ENCODE data around the gene EMX2. TPM values are rescaled to one million over a fixed set of nuclear protein-coding genes. Genes with fewer than 3 reads are reported as not detected.
"Not testable (repeated sequence)": the region's sequence is repeated elsewhere in the genome, so short reads cannot be mapped to it uniquely, and the experiment has no call there.

Gene EMX2
- not detected in 2 replicates for total RNA-seq (2014; rRNA removed; shearing (Covaris generic))

DNA sequence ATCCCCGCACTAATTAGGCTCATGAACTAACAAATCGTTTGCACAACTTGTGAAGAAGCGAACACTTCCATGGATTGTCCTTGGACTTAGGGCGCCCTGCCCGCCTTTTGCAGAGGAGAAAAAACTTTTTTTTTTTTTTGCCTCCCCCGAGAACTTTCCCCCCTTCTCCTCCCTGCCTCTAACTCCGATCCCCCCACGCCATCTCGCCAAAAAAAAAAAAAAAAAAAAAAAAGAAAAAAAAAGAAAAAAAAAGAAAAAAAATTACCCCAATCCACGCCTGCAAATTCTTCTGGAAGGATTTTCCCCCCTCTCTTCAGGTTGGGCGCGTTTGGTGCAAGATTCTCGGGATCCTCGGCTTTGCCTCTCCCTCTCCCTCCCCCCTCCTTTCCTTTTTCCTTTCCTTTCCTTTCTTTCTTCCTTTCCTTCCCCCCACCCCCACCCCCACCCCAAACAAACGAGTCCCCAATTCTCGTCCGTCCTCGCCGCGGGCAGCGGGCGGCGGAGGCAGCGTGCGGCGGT is at the start of gene EMX2:
EMX2 (plus strand) TSS at position 41 of the 519 bp plus-strand sequence. CDS start 522 bp downstream, outside the sequence.
- DNase-seq (ENCODE audit: low spot score): no peak

- DNase-seq (ENCODE audit: low spot score): no peak
Measured at GRCh38 chr10:117496031-117496430, 46.5 kb upstream of the EMX2 start.

DNA sequence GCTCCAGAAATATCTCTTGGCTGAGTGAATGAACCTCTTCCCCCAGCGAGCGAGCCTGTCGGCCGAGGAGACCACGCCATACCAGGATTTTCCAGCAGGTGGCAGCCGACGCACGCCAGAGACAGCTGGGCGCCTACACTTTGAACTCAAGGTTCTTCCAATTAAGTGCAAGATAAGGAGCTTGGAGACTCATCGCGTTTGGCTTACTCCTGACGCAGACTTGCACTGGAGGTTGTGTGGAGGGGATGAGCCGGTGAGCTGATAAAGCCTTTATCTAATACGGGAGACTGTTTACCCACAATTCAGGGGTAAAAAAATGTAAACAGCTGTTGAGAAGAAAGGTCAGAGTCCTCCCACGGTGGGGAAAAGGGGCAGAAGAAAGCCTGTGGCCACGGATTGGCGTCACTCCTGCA is 45.9 kb upstream of the EMX2 start:
- peak; percentile 77 for DNase-seq (ENCODE audit: low spot score)

- DNase-seq (ENCODE audit: low spot score): no peak
Measured at GRCh38 chr10:117497736-117498135, 44.8 kb upstream of the EMX2 start.

DNA sequence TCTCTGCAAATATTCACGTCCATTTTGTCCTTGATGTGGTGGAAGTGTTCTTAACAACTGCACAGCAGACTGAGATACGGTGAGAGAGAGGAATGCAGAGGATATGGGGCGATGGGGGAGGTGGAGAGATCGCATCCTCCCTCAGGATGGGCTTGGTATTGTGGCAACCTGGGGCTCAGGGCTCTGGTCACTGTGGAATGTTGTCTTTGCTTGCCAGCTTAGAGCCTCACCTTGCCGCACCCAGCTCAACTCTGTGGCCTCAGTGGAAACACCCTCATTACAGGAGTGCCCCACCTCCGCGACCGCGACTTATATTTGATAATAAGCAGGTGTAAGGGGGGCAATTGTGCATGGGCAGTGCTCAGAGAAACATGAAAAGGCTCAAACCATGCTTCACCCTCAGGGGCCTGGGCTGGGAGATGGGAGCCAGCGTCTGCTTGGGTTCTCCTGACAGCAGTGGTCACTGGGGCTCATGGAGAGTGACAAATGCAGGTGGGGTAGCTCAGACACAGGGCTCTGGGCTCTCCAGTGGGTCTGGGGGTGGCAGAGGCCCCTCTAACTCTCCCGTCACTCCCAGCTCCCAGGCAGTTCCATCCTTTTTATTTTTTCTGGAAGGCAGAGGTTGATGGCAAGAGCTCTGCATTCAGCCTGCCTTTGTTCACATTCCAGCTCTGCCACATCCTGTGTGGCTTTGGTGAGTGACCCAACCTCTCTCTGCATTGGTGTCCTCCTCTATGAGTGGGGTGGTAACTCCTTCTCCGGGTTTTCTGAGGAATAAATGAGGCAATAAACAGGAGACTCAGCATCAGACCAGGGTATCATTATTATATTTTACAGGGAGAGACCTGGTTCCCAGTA is 43.1 kb upstream of the EMX2 start:
- no peak for DNase-seq (ENCODE audit: low spot score)

- DNase-seq (ENCODE audit: low spot score): no peak
Measured at GRCh38 chr10:117500456-117500855, 42.1 kb upstream of the EMX2 start.

DNA sequence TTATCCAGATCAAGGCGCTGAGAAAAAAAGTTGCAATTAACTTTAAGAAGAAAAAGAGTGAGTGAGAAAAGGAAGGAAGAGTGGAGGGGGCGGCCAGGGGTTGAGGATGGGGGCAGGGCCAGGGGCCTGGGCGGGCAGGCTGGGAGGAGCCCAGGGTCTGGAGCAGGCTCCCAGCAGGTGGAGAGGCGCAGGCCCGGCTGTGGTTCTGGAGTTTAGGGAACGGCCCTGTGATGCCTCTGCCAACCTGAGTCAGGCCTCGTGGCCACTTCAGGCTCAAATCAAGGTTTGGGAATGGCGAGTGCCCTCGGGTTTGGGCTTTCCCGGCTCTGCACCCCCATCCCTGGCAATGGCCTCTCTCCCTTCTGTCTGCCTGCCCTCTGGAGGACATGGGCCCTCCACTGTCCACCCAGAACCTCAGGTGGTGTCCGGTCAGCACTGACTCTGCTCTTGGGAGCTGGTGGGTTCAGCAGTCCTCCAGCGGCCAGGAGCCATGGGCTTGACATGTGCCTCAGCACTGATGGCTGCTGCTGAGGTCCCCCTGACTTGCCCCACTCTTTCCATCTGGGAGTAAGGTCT is 41.0 kb upstream of the EMX2 start:
- DNase-seq (ENCODE audit: low spot score): no peak

GRCh38 chr10:117502421-117503243 is 39.9 kb upstream of the EMX2 start:
- DNase-seq (ENCODE audit: low spot score): no peak

DNA sequence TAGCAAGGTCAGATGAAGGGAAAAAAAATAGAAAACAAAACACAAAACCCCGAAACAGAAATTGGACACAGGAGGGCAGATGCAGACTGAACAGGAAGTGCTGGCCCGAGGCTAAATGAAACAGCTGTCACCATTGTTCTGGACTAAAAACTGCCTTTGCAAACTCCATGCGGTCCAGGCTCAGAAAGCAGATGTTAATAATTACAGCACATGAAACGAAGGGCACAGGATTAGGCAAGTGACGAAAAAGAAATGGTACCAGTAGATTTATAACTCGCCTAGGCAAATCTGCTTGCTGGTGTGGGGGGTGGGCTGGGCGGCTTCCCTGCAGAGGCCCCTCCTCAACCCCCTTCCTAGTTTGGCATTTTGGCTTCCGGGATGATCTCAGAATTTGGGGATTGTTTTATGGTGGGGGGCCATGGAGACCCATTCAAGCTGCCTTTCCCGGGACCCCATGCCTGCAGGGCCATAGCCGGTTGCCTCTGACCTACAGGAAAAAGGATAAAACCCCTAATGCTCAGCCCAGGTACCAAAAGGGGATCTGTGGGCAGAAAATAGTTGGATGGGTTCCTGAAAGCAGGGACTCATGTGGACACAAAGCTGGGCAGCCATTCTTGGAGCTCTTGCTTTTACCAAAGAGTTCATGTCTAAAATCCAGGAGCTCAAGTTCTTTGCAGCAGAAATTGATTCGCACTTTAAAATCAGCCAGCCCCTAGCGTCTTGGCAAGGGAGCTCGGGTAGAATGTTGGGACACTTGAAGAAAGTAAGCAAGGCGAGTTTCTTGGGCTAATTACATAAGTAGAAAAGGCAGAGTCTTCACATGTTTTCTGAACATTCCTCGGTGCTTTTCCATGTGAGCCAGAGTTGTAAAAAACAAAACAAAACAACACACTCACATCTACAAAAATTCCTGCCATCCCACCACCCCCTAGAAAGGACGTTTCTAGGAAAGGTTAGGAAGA is 39.0 kb upstream of the EMX2 start:
- peak; percentile 30 for DNase-seq (ENCODE audit: low spot score)

DNA sequence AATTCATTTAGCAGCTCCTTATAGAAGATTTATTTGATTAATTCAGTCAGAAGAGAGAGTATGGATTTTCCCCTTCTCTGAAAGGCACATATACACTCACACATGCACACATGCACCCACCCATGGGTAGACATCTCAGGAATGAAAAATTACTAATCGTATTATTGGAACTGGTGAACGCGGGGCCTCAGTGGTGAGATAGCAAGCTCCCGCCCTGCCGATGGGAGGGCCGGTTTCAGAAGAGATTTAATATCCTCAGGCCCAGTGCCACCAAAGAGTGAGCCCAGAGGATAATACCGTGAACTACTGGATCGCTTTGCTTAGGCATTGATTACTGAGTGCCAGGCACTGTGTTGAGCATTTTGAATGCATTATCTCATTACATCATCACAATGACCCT is 38.0 kb upstream of the EMX2 start:
- no peak for DNase-seq (ENCODE audit: low spot score)

GRCh38 chr10:117507081-117507480 is 35.5 kb upstream of the EMX2 start:
- DNase-seq (ENCODE audit: low spot score): not testable (repeated sequence)

- no peak for DNase-seq (ENCODE audit: low spot score)
Measured at GRCh38 chr10:117509573-117509972, 33.0 kb upstream of the EMX2 start.

- DNase-seq (ENCODE audit: low spot score): no peak
Measured at GRCh38 chr10:117511601-117512390, 30.8 kb upstream of the EMX2 start.

- DNase-seq (ENCODE audit: low spot score): no peak
Measured at GRCh38 chr10:117514971-117515370, 27.6 kb upstream of the EMX2 start.

GRCh38 chr10:117516681-117517080 is 25.9 kb upstream of the EMX2 start:
- no peak for DNase-seq (ENCODE audit: low spot score)

DNA sequence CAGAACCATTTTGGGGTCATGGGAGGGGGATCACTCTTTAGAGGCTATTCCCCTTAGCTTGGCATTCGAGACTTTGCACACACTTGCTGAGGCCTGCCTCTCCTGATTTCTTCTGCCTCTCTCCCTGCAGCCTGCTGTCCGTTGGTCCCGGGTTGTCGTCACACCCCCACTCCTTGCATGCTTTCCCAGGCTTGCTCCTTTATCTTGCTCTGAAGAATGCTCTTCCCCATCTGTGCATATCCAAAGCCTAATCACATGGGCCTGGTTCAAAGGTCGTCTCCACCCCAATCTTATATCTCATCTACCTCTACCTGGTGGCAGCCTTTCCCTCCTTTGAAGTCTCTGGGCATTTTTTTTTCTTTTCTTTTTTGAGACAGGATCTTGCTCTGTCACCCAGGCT is 24.3 kb upstream of the EMX2 start:
- DNase-seq (ENCODE audit: low spot score): no peak

DNA sequence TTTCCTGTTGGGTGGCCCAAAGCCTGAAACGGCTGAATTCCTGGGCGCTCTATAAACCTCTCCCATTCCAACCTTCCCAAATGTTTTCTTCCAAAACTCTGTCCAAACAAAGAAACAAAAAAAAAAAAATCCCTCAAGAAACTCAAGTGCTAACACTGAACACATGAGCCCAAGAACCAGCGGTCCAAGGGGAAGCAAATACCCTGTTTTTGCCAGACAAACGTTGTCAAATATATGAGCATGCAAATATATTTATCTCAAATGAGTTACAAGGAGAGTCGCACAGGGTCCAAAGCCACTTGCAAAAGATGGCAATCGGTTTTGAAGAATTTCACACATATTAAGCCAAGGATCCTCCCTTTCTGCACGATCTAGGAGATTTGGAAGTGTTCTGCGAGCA is 23.3 kb upstream of the EMX2 start:
- DNase-seq (ENCODE audit: low spot score): no peak

DNA sequence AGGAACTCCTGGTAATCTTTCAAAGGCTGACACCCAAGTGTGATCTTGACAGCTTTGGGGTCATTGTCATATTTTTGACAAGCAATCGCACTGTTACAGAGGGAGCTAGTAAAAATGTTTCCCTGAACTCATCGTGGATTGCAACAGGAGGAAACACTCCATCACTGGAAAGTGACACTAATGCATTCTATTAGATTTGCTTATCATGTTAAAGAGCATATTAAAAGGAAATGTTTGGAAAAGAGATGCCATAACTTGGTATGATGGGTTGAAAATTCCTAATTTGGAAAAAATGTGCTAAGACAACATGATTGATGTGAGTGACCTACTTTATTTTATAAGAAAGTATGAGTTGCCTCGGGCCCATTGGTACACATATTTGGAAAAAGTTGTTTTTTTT is 22.7 kb upstream of the EMX2 start:
- no peak for DNase-seq (ENCODE audit: low spot score)

- DNase-seq (ENCODE audit: low spot score): no peak
Measured at GRCh38 chr10:117530791-117531190, 11.8 kb upstream of the EMX2 start.

DNA sequence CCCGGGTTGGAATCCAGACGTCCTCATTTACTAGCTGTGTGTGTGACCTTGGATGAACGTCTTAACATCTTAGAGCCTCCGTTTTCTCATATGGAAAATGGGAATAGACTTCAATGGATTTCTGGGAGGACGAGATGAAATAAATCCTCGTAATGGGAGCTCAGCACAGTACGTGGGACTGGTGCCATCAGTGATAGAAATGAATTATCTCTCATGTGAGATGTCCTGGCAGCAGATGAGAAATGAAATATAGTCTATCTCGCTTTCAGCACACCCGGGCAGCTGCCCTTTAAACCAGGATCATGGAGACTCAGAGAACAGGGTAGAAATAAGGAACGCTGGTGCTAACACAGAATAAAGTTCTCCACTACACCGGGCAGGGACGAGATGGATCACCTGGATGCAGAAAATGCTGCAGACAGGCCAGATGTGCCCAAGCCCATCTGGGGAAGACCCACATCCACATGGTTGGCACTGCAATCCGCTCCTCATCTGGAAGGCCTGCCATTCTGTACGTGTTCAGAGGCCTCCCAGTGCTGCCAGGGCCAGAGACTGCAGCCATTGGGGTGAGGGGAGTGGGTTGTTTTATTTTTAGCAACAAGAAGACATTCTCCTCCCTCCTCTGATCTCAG is 11.1 kb upstream of the EMX2 start:
- DNase-seq (ENCODE audit: low spot score): no peak
